Activated CD4-positive, alpha-beta T cell treated with anti-CD3 and anti-CD28 coated beads, Interleukin-2, amount 50 U/mL, for 24 hours (primary cell): Measurements from ENCODE around the gene AMOTL2.

ENCODE experiments used
- DNase-seq, 2 donors: peaks; one replicate each; pipeline ENCODE4 v3.0.0-alpha.2; 2020; ENCODE audit warnings: low read depth in 1 of 2, low spot score in 1 of 2

The AMOTL2 gene

GRCh38 chr3:134374105-134374790 is at the start of gene AMOTL2:
Gene AMOTL2 (minus strand): TSS chr3:134374447. CDS start chr3:134371433, 3,014 bp downstream.
- DNase-seq, result no peak

DNA sequence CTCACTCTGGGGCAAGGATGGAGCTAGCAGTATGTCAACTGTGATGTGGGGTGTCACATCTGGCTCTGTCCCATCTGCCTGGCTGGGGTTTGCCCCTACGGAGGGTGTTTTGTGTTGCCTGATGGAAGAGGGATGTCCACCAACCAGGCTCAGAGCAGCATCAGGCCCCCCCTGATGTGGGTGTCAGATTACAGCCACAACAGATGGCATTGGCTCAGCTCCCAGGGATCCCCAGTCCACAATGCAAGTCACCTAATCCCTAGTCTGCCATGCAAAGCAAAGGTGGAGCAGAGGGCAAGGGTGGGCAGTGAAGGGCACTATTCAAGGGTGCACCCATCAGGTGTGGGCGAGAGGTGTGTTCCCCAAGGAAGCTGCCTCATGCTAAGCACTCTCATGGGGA is 48.9 kb upstream of the AMOTL2 start:
- no peak for DNase-seq

DNA sequence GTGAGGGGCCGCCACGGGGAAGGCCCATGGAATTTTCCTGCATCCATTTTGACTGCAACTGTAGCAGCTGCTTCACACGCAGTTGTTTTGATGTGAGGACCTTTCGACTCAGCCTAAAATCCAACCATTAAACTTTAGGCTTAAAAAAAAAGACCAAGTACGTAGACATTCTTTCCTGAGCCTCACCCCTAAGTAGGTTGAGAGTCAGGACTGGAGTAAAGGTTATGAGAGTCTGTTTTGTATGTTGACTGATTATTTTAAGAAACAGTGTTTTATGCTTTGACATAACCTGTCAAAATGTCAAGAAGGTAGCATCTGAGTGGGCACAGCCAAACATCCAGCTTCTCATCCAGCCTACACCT is 45.7 kb upstream of the AMOTL2 start:
- DNase-seq, result no peak

- no peak for DNase-seq
Observed at GRCh38 chr3:134419214-134419959, 45.1 kb upstream of the AMOTL2 start.

- DNase-seq, result no peak
Observed at GRCh38 chr3:134409041-134409440, 34.8 kb upstream of the AMOTL2 start.

DNA sequence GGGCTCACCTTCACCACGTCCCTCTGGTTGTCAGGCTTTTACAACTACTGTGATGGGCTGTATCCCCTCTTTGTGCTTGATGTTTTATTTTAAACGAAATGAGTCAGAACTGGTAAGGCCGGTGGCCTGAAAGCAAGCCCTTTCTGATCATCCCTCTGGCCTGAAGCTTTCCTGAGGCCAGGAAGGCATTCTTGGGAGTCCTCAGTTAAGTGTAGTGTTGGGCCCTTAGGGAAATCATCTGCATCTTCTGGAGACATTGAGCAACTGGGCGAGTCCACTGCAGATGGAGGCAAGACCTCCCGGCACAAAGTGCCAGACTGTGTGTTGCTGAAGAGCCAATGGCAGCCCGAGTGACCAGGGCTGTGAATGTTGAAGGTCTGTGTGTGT is 33.0 kb upstream of the AMOTL2 start:
- no peak for DNase-seq

- DNase-seq, result no peak
Observed at GRCh38 chr3:134406331-134407238, 32.3 kb upstream of the AMOTL2 start.

DNA sequence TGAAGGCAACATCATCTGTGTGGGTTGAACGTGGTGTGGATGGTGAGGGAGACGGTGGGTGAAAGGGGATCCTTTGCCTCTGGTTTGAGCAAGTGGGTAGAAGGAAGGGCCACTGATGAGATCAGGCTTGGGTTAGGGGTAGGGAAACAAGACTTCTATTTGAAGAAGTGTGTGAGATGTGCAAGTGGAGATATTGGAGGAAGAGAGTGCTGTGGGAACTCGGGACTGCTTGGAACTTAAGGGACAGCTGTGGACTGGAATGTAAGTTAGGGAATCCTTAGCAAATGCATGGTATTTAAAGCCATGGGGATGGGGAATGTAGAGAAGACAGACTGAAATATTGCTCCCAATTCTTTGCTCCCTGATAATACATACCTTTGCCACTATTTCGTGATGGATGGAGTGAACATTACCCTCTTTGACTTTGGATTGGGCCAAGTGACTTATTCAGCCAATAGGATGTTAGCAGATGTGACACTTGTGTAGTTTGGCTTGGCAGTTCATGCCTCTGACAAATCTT is 30.2 kb upstream of the AMOTL2 start:
- no peak for DNase-seq

DNA sequence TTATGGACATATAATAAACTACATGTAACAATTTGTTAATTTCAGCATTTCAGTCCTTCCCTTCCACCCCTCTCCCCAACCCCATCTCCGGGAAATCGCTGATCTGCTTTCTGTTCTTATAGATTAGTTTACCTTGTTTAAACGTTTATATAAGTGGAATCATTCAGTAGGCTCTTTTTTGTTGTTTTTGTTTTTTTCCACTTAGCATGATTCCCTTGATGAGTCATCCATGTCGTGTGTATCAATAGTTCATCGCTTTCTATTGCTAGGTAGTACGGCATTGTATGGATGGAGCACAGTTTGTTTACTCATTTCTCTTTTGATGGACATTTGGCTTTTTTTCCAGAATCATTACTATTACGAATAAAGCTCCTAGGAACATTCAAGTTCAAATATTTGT is 23.5 kb upstream of the AMOTL2 start:
- DNase-seq, result no peak

DNA sequence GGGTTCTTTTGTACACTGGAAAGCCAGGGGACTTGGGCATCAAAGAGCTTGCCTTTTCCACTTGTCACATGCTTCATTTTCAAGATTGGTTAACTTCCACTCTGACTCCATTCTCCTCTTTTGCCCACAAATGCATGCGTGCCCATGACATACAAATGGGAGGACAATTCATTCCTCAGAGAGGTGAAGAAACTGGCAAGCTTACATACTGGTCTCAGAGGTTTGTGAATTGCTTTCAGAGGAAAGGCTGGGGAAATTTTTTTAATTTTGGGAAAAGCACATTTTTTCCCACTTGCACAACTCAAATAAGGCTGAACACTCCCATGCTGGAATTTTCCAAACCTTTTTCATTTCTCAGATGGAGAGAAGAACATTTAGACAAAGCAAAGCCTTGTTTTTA is 20.9 kb upstream of the AMOTL2 start:
- DNase-seq, result no peak

DNA sequence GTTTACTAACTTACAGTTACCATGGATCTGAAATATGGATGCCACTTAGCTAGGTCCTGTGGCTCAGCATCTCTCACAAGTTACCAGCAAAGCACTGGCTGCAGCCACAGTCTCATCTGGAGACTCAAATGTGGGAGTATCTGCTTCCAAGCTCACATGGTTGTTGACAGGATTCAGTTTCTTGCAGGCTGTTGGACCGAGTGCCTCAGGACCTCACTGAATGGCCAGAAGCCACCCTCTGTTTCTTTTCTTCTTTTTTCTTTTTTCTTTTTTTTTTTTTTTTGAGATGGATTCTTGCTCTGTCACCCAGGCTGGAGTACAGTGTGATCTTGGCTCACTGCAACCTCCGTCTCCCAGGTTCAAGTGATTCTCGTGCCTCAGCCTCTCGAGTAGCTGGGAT is 20.1 kb upstream of the AMOTL2 start:
- DNase-seq, result no peak

GRCh38 chr3:134393074-134393473 is 18.8 kb upstream of the AMOTL2 start:
- no peak for DNase-seq

GRCh38 chr3:134392336-134392983 is 18.2 kb upstream of the AMOTL2 start:
- no peak for DNase-seq

GRCh38 chr3:134389865-134390264 is 15.6 kb upstream of the AMOTL2 start:
- no peak for DNase-seq

GRCh38 chr3:134388788-134389485 is 14.7 kb upstream of the AMOTL2 start:
- no peak for DNase-seq

DNA sequence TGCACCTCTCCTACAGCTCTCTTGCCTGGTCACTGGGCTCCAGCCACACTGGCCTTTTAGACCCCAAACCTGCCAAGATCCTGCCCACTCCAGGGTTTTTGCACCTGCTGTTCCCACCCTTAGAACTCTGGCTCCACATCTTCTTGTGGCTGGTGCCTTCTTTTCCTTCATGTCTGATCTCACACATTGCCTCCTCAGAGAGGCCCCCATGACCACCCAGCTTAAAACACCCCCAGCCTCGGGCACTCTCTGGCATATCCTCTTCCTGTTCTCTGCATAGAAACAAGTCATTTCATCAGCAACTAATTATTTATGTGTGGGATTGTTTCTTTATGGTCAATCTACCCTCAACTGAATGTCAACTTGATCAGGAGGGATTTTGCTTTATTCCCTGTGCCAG is 14.0 kb upstream of the AMOTL2 start:
- DNase-seq, result no peak

GRCh38 chr3:134387293-134387692 is 13.0 kb upstream of the AMOTL2 start:
- DNase-seq, result no peak

DNA sequence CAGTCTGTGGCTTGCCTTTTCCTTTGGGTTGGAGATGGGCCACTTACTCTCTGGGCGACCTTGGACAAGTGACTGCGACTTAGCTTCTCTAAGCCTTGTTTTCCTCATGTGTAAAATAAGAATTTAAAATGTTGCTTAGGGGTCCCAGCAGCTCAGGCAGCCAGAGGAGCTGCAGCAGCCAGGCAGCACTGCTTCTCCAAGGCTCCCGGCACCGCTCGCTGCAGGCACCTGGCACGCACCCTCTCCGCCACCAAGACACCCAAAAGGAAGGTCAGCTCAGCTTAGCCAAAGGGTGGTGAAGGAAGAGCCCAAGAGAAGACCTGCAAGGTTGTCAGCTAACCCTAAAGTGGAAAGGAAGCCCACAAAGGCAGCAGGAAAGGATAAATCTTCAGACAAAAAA is 10.7 kb upstream of the AMOTL2 start:
- DNase-seq, result no peak

- DNase-seq, result no peak
Observed at GRCh38 chr3:134381831-134382442, 7.7 kb upstream of the AMOTL2 start.

DNA sequence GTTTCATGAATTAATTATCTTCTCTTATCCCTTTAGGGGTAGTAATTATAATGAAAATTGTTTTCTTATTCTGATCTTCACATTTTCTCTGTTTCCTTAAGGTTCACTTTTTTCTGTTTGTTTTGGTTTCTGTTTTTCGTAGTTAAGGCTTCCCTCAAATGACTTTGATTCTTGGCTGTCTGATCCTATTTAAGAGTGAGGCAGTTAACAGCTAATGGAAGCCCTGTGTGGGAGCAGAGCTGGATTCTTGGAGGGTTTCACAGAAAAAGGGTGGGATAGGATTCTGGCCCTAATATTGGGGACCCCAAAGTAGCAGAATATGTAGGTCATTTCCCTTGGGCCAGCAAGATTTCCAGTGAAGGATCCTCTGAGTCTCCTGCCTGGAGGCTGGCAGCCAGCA is 6.8 kb upstream of the AMOTL2 start:
- no peak for DNase-seq
